Heart right ventricle (tissue), 16 donors: Measurements from ENCODE around the gene ATP6V1D. TPM values are rescaled to one million over a fixed set of nuclear protein-coding genes. Genes with fewer than 3 reads are reported as not detected.
A peak's percentile ranks its signal among the peaks of the same experiment; 100 is the strongest.

Experiments
- ATAC-seq, 8 donors: fragments of 200-7000 bp; cut with Tn5 transposase; one replicate each; pipeline ENCODE4 v1.9.1; 2020; ENCODE audit warnings: mild to moderate bottlenecking in 8 of 8, moderate library complexity in 8 of 8, moderate number of reproducible peaks in 1 of 8
- DNase-seq, 2 donors: peaks; one replicate each; pipeline ENCODE4 v3.0.0-alpha.2; 2020
- H3K27ac ChIP-seq, 10 donors: fragments of 200-600 bp; sonication (generic) in 2 of 10; one replicate each; pipeline versions ENCODE4 v1.5.0 to v1.8.0; 2020 to 2022; ENCODE audit warnings: mild to moderate bottlenecking in 3 of 10
- H3K27me3 ChIP-seq, 7 donors: fragments of 200-600 bp; one replicate each; pipeline ENCODE4 v1.8.0; 2021 to 2022; ENCODE audit warnings: mild to moderate bottlenecking in 2 of 7
- H3K36me3 ChIP-seq, 9 donors: fragments of 200-600 bp; sonication (generic) in 1 of 9; one replicate each; pipeline versions ENCODE4 v1.5.0 to v1.8.0; 2020 to 2022; ENCODE audit warnings: mild to moderate bottlenecking in 2 of 9
- H3K4me1 ChIP-seq, 9 donors: fragments of 200-600 bp; sonication (generic) in 1 of 9; one replicate each; pipeline versions ENCODE4 v1.5.0 to v1.8.0; 2020 to 2022; ENCODE audit warnings: mild to moderate bottlenecking in 4 of 9
- H3K4me3 ChIP-seq, 10 donors: fragments of 200-600 bp; sonication (generic) in 2 of 10; one replicate each; pipeline versions ENCODE4 v1.5.0 to v1.8.0; 2020 to 2022; ENCODE audit warnings: mild to moderate bottlenecking in 7 of 10, moderate library complexity in 2 of 10
- H3K9me3 ChIP-seq, 11 donors: fragments of 200-600 bp in 10 of 11; sonication (generic) in 2 of 11; one replicate each; pipeline versions ENCODE4 v1.5.0 to v1.8.0; 2013 to 2022; ENCODE audit warnings: mild to moderate bottlenecking in 2 of 11, control low read depth in 1 of 11, moderate library complexity in 1 of 11
- WGBS, 2 donors: extraction: QIAGEN DNeasy Blood & Tissue Kit; methylation state at CpG; one replicate each; pipeline ENCODE4 v1.1.7; 2013; ENCODE audit warnings: inconsistent platforms in 1 of 2; 5-methylcytosine and 5-hydroxymethylcytosine counted together
- intact Hi-C, 10 donors: fragments of 100-400 bp; cut with DNase I; formaldehyde crosslinking; loops; one replicate each; pipeline versions ENCODE4 v1.11.1 to v1.14.2; 2022
- polyA plus RNA-seq, 2 donors: library from polyadenylated mRNA; stranded (reverse); fragments of 200-250 nt; gene quantifications; one replicate each; pipeline ENCODE4 v1.2.3, GENCODE V29; 2013
- total RNA-seq, 10 donors: library from RNA; stranded (reverse); fragmentation: NEBNext Ultra II Directional in 3 of 10; extraction: Animal tissue kit (Norgen Biotek cat#: 25700) in 3 of 10; gene quantifications; one replicate each; pipeline versions ENCODE4 v1.2.1 to v1.2.4, GENCODE V29; 2021 to 2023
- TF ChIP-seq, protein P1 (sequence below), 9 donors: fragments of 200-600 bp; sonication (generic) in 2 of 9; IDR thresholded peaks; one replicate each; pipeline versions ENCODE4 v1.5.0 to v1.8.0; 2021 to 2022; ENCODE audit warnings: antibody characterized with exemption in 9 of 9, mild to moderate bottlenecking in 5 of 9, moderate library complexity in 1 of 9
- donor health status: Arrhythmogenic right ventricular cardiomyopathy.
- donor health status: ischemic (EF 13 %, LVEDD 7.1; RV severe dilation, severe dysfunction).
- donor health status: healthy with polysubstance abuse.
- donor health status: DM: no; HTN: yes; CAD: no.
- donor health status: DM: no; HTN: no; CAD: no.
- donor health status: ischemic (EF 25% LVEDD 6.9; RV normal size, moderate dysfunction).
- donor health status: ischemic (EF 25% LVEDD 5.7; RV mildly dilated, moderate dysfunction).
- donor health status: healthy.
- donor health status: DM: yes; HTN: yes; CAD: no.
- donor health status: Ischemic cardiomyopathy.
- donor health status: ischemic (EF 35%, LVEDD 5.7; RV mildly dilated, moderate dysfunction).
- donor health status: nonischemic (EF 11% LVEDD 7.7; RV severe dilation, severe dysfunction).
- donor health status: DM: yes; HTN: yes; CAD: no.
- donor health status: PGD.
- donor health status: ischemic (EF 29% LVEDD 5.4; RV normal size, mild dysfunction).
- donor health status: nonischemic (EF 23%, LVEDD 6.1; RV moderate dilation, normal function).

ATP6V1D gene
- total and polyA plus RNA-seq, 12 donors = 64.3 to 193 (median 167) TPM

DNA sequence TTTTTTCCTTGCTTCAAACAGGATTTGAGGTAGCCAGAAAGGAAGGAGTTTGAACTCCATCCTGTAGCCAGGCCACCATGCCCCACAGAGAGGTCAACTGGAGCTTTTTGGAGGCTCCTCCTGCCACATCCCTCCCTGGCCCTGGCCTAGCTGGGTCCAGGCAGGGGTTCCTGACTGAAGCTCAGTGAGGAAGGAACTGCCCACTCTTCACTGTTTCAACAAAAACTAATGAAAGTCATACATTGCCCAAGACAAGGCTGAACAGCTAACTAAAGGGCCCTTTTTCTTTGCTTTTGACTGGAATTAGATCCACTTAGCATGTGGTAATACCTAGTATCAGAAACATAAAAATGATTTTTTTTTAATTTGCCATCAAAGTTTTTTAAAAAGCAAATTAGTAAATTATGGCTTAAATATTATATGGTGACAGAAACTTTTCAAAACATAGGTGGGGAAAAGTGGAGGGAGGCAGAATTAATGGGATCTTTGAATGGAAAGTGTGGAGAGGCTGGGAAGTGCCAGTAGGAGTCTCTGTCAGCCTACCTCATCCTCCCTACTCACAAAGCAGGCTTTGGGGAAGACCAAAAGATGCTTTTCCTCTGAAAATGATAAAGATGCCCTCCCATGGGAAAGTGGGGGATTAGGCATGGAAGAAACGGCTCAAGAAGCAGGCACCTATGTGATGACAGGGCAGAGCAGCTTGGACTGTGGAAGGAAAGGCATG lies 30.4 kb upstream of the ATP6V1D start:
- TF ChIP-seq, protein P1, sequence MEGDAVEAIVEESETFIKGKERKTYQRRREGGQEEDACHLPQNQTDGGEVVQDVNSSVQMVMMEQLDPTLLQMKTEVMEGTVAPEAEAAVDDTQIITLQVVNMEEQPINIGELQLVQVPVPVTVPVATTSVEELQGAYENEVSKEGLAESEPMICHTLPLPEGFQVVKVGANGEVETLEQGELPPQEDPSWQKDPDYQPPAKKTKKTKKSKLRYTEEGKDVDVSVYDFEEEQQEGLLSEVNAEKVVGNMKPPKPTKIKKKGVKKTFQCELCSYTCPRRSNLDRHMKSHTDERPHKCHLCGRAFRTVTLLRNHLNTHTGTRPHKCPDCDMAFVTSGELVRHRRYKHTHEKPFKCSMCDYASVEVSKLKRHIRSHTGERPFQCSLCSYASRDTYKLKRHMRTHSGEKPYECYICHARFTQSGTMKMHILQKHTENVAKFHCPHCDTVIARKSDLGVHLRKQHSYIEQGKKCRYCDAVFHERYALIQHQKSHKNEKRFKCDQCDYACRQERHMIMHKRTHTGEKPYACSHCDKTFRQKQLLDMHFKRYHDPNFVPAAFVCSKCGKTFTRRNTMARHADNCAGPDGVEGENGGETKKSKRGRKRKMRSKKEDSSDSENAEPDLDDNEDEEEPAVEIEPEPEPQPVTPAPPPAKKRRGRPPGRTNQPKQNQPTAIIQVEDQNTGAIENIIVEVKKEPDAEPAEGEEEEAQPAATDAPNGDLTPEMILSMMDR (IDR thresholded peaks at IDR 0.05) = no peak
- DNase-seq = no peak
- WGBS, 2 donors = 32 to 55% methylated on average over 1 of the region's 1 CpG
- Histone ChIP-seq H3K36me3 (peaks cover 0 to 33% (median 2%) of the 10 kb centered on the region in 9 donors), H3K4me3 (no peak overlapping the region), H3K9me3 (no peaks in the 10 kb centered on the region), H3K4me1 (no peaks in the 10 kb centered on the region), H3K27ac (no peak overlapping the region), H3K27me3 (no peaks in the 10 kb centered on the region)
- intact Hi-C loops = no loop called here
- no peak for ATAC-seq

DNA sequence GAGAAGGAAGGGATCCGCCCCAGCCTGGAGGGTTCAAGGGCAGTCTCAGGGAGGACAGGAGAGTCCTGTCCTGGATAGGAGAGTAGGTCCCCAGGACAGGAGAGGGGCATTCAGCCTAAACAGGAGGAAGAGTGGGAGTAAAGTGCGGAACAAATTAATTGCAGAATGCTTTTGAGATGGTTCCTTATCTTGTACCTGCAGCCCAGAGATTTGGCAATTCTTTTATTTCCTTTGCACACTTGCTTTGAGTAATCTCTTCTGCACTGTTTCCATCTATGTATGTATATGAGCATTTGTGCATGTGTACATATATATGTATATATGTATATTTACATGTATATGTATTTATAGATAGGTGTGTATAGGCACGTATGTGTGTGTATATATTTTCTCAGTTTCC lies 29.7 kb upstream of the ATP6V1D start:
- Histone ChIP-seq H3K27ac (no peak overlapping the region), H3K4me1 (no peaks in the 10 kb centered on the region), H3K36me3 (peaks cover 0 to 40% (median 8%) of the 10 kb centered on the region in 9 donors), H3K4me3 (no peak overlapping the region), H3K27me3 (no peaks in the 10 kb centered on the region), H3K9me3 (no peaks in the 10 kb centered on the region)
- TF ChIP-seq, protein P1 (IDR thresholded peaks at IDR 0.05) = no peak
- ATAC-seq (no peak), DNase-seq (no peak)
- 80 to 94% methylated on average over 3 of the region's 3 CpGs for WGBS, 2 donors
- intact Hi-C loops = no loop called here

DNA sequence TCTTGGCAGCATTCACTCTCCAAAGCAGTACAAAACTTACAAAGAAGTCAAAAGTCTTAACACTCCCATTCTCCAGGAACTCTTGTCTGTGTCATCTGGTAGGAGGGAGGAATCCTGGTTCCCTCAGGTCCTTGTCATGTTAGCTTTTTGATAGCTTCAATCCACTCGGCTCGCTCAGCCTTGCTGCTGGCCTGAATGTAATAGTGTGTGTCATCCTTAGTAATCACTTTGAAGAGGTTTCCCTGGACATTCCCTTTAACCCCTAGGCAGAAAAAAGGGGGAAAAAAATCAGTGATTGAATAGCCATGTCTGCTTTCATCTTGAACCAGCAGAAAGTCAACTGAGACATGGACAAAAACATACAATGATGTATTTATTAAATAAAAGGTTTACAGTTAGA lies 27.6 kb upstream of the ATP6V1D start:
- 71 to 91% methylated on average over 2 of the region's 2 CpGs for WGBS, 2 donors
- intact Hi-C loops = no loop called here

DNA sequence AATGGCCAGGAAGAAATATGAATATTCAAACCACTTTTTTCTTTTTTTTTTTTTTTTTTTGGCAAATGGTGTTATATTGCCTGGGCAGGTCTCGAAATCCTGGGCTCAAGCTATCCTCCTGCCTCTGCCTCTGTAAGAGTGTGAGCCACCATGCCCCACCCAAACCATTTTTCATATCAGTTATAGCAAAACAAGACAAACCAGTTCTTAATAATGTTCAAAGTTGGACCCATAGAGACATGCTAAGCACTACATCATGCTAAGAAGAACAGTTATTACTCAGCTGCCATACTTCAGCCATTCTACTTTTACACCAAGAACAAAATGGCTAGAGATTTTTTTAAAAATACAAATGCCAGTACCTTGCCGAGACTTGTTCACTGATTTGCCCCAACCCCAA lies 26.0 kb upstream of the ATP6V1D start:
- TF ChIP-seq, protein P1 (IDR thresholded peaks at IDR 0.05) = no peak
- no peaks in the 10 kb centered on the region for H3K9me3 ChIP-seq
- H3K27me3 ChIP-seq = no peaks in the 10 kb centered on the region
- H3K36me3 ChIP-seq = peaks cover 0 to 76% (median 39%) of the 10 kb centered on the region in 9 donors
- intact Hi-C loops = no loop called here
- no peak for DNase-seq
- WGBS, 2 donors = 96 to 99% methylated on average over 2 of the region's 2 CpGs
- H3K4me3 ChIP-seq = no peak overlapping the region
- ATAC-seq = peak in 1 of 8 donors; percentile 14
- H3K27ac ChIP-seq = no peak overlapping the region
- H3K4me1 ChIP-seq = no peaks in the 10 kb centered on the region

More for the DNA sequence above, 27.6 kb upstream of the ATP6V1D start:
- H3K9me3 ChIP-seq = no peaks in the 10 kb centered on the region
- H3K27me3 ChIP-seq = no peaks in the 10 kb centered on the region
- DNase-seq = no peak
- H3K4me3 ChIP-seq = no peak overlapping the region
- no peak for ATAC-seq
- H3K36me3 ChIP-seq = peaks cover 0 to 61% (median 25%) of the 10 kb centered on the region in 9 donors
- H3K27ac ChIP-seq = no peak overlapping the region
- TF ChIP-seq, protein P1 (IDR thresholded peaks at IDR 0.05) = no peak
- H3K4me1 ChIP-seq = no peaks in the 10 kb centered on the region
